Endothelial cell of umbilical vein (primary cell): Measurements from ENCODE around the gene KLHL26. TPM values are rescaled to one million over a fixed set of nuclear protein-coding genes. Genes with fewer than 3 reads are reported as not detected.

Experiments
- BruUV-seq: library from RNA; stranded (reverse); fragments of 400-500 nt; replicated peaks from 2 replicates; lab custom pipeline; 2021; lab: Mats Ljungman, UMichigan
- CTCF ChIA-PET: fragments of 300-600, 350-600 bp; sonication (Branson Sonifier 250); formaldehyde crosslinking; loops from one replicate; lab custom pipeline; 2021; ENCODE audit warnings: antibody characterized with exemption, inconsistent platforms; lab: Charles Lee
- POLR2A ChIA-PET: fragments of 300-600, 350-600 bp; sonication (Branson Sonifier 250); formaldehyde crosslinking; loops from one replicate; lab custom pipeline; 2021; ENCODE audit warnings: antibody characterized with exemption, inconsistent platforms; lab: Charles Lee
- DNase-seq: peaks from one replicate; pipeline ENCODE4 v3.0.0-alpha.2; 2011; ENCODE audit warnings: low read depth, low spot score
- FAIRE-seq: peaks from 2 replicates; lab custom pipeline; 2011; peaks lifted over from hg19 to GRCh38; lab: Jason Lieb, UNC
- H2AFZ ChIP-seq: 2 replicates; pipeline ENCODE4 v1.6.0; 2012; ENCODE audit warnings: low read depth, low read length, control low read depth, inconsistent platforms
- H3K27ac ChIP-seq: 2 replicates; pipeline ENCODE4 v1.5.1; 2011; ENCODE audit warnings: low read depth, mild to moderate bottlenecking, control low read depth, low read length, moderate library complexity; ENCODE audit not compliant: insufficient read depth
- H3K27me3 ChIP-seq, 2 experiments: 2 replicates each; pipeline versions ENCODE4 v1.6.0 to v1.6.1; 2011; ENCODE audit warnings: low read length in 2 of 2, mixed read lengths in 1 of 2; ENCODE audit not compliant: control insufficient read depth in 2 of 2, insufficient read depth in 2 of 2
- H3K36me3 ChIP-seq, 2 experiments: 2 replicates in 1 of 2; 3 replicates in 1 of 2; pipeline ENCODE4 v1.5.1; 2011; ENCODE audit warnings: low read length in 2 of 2, mild to moderate bottlenecking in 1 of 2, moderate library complexity in 1 of 2; ENCODE audit not compliant: control insufficient read depth in 2 of 2, insufficient read depth in 2 of 2; ENCODE audit errors: extremely low read depth in 1 of 2
- H3K4me1 ChIP-seq: 3 replicates; pipeline ENCODE4 v1.5.1; 2011; ENCODE audit warnings: mild to moderate bottlenecking, low read length; ENCODE audit not compliant: control insufficient read depth, insufficient read depth; ENCODE audit errors: extremely low read depth
- H3K4me2 ChIP-seq: 2 replicates; pipeline ENCODE4 v1.6.1; 2011; ENCODE audit warnings: low read length, control low read depth, mixed read lengths; ENCODE audit not compliant: insufficient read depth
- H3K4me3 ChIP-seq, 3 experiments: fragments of 200-600 bp in 1 of 3; sonication (generic), shearing (Covaris generic) in 1 of 3; replicated peaks in 1 of 3; 2 replicates each; pipeline ENCODE4 v1.5.1; 2011 to 2016; ENCODE audit warnings: control low read depth in 3 of 3, low read length in 3 of 3, mild to moderate bottlenecking in 2 of 3, inconsistent platforms in 1 of 3, low read depth in 1 of 3, moderate library complexity in 1 of 3; ENCODE audit not compliant: insufficient read depth in 1 of 3
- H3K79me2 ChIP-seq: 2 replicates; pipeline ENCODE4 v1.6.0; 2012; ENCODE audit warnings: low read length, inconsistent platforms; ENCODE audit not compliant: control insufficient read depth, insufficient read depth
- H3K9ac ChIP-seq: replicated peaks from 2 replicates; pipeline ENCODE3; 2011; ENCODE audit warnings: low read length, control low read depth; ENCODE audit not compliant: insufficient read depth; ENCODE audit errors: extremely low read depth
- H3K9me1 ChIP-seq: replicated peaks from 3 replicates; pipeline ENCODE4 v1.6.0; 2011; ENCODE audit warnings: mild to moderate bottlenecking, low read length; ENCODE audit not compliant: control insufficient read depth, insufficient read depth; ENCODE audit errors: extremely low read depth
- H3K9me3 ChIP-seq: replicated peaks from 2 replicates; pipeline ENCODE4 v1.5.1; 2012; ENCODE audit warnings: low read length, inconsistent platforms; ENCODE audit not compliant: control insufficient read depth, insufficient read depth
- H4K20me1 ChIP-seq: replicated peaks from 2 replicates; pipeline ENCODE3; 2011; ENCODE audit warnings: mild to moderate bottlenecking, low read length; ENCODE audit not compliant: control insufficient read depth, insufficient read depth; ENCODE audit errors: extremely low read depth
- EZH2 ChIP-seq: IDR thresholded peaks from 2 replicates; pipeline ENCODE4 v1.6.1; 2012; ENCODE audit warnings: borderline replicate concordance, low read depth, mild to moderate bottlenecking, moderate library complexity, low read length, inconsistent platforms; ENCODE audit not compliant: severe bottlenecking
- FOS ChIP-seq: IDR thresholded peaks from 2 replicates; pipeline ENCODE4 v1.6.1; 2011; ENCODE audit warnings: mild to moderate bottlenecking, low read length, moderate library complexity, borderline replicate concordance; ENCODE audit not compliant: insufficient read depth
- GATA2 ChIP-seq: IDR thresholded peaks from 2 replicates; pipeline ENCODE4 v1.7.0; 2011; ENCODE audit warnings: low read depth, mild to moderate bottlenecking, moderate library complexity, mixed read lengths, low read length; ENCODE audit not compliant: insufficient read length, insufficient read depth
- JUN ChIP-seq: IDR thresholded peaks from 2 replicates; pipeline ENCODE4 v1.6.1; 2011; ENCODE audit warnings: borderline replicate concordance, low read depth; ENCODE audit not compliant: insufficient read length, insufficient read depth
- MAX ChIP-seq: IDR thresholded peaks from 2 replicates; pipeline ENCODE4 v1.6.1; 2011; ENCODE audit not compliant: insufficient read depth, insufficient read length
- MYC ChIP-seq: IDR thresholded peaks from one replicate; pipeline ENCODE4 v1.6.1; 2011; ENCODE audit warnings: mild to moderate bottlenecking, low read depth, low read length
- POLR2A ChIP-seq: IDR thresholded peaks from 2 replicates; pipeline ENCODE4 v1.6.1; 2012; ENCODE audit warnings: low read depth, mild to moderate bottlenecking, control low read depth, low read length
- POLR2AphosphoS5 ChIP-seq: IDR thresholded peaks from 2 replicates; pipeline ENCODE4 v1.6.1; 2012; ENCODE audit warnings: low read depth, mild to moderate bottlenecking, control low read depth, low read length, moderate library complexity; ENCODE audit not compliant: insufficient read depth
- dilution Hi-C: fragments of 300-500 bp; cut with MboI; formaldehyde crosslinking; loops from one replicate; pipeline ENCODE4 v1.15.0; 2019; ENCODE audit warnings: low sequenced_read_pairs; ENCODE audit not compliant: extremely low pct_ligation_motif_present
- intact Hi-C: fragments of 100-400 bp; cut with micrococcal nuclease; formaldehyde crosslinking; loops from one replicate; pipeline ENCODE4 v1.10.0; 2022
- polyA plus RNA-seq, 4 experiments: library from polyadenylated mRNA; depleted of rRNA in 3 of 4; stranded (reverse) in 3 of 4; unstranded in 1 of 4; fragments of >200 nt; gene quantifications; 2 replicates each; pipeline versions ENCODE4 v1.2.1 to v1.2.3, GENCODE V29; 2011 to 2012; ENCODE audit warnings: missing spikeins in 1 of 4
- total RNA-seq: library from RNA; stranded (reverse); gene quantifications from 2 replicates; pipeline ENCODE4 v1.2.3, GENCODE V29; 2021
- TF ChIP-seq, protein P1 (sequence below), 2 donors: IDR thresholded peaks; 1 replicate in 1 of 2; 2 replicates in 1 of 2; pipeline ENCODE4 v1.5.1; 2011; ENCODE audit warnings: low read length in 2 of 2, mild to moderate bottlenecking in 2 of 2, moderate library complexity in 2 of 2, control low read depth in 1 of 2, inconsistent platforms in 1 of 2, low read depth in 1 of 2; ENCODE audit not compliant: insufficient read depth in 1 of 2; ENCODE audit errors: extremely low read depth in 1 of 2

KLHL26 gene
- total and polyA plus RNA-seq, 2 donors (not counting 3 experiments of a cell fraction or from before 2014, with no cell fraction given) = 2.4 to 6.2 TPM

DNA sequence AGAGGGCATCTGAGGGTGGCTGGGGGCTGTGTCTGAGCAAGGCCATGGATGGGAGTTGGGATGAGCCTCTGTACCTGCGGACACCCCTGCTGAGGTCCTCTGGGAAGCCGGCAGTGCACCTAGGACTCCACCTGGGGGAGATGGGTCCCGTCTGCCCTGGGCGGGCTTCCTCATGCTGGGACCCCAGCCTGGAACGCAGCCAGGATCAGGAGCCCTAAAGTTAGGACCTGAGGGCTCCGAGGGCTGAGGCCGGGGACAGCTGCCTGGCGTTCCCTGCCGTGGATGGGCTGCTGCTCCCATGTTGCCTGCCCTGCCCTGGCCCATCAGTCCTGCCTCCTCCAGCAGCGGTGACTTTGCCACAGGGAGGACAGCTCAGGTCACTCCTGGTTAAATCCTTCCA is 72.7 kb downstream of the KLHL26 start:
- Histone ChIP-seq H3K27me3 (no peaks in the 10 kb centered on the region), H3K36me3 (no peaks in the 10 kb centered on the region), H3K4me3 (no peak overlapping the region), H3K9me1 (no peaks in the 10 kb centered on the region), H3K4me2 (no peak overlapping the region), H3K9me3 (no peaks in the 10 kb centered on the region), H3K79me2 (no peaks in the 10 kb centered on the region), H4K20me1 (no peaks in the 10 kb centered on the region), H3K9ac (no peak overlapping the region), H3K4me1 (peaks cover 2% of the 10 kb centered on the region), H3K27ac (no peak overlapping the region), H2AFZ (no peak overlapping the region)
- BruUV-seq = no TSS peak
- TF ChIP-seq MAX (no peak), POLR2AphosphoS5 (no peak), POLR2A (no peak), EZH2 (no peak)
- TF ChIP-seq, protein P1, sequence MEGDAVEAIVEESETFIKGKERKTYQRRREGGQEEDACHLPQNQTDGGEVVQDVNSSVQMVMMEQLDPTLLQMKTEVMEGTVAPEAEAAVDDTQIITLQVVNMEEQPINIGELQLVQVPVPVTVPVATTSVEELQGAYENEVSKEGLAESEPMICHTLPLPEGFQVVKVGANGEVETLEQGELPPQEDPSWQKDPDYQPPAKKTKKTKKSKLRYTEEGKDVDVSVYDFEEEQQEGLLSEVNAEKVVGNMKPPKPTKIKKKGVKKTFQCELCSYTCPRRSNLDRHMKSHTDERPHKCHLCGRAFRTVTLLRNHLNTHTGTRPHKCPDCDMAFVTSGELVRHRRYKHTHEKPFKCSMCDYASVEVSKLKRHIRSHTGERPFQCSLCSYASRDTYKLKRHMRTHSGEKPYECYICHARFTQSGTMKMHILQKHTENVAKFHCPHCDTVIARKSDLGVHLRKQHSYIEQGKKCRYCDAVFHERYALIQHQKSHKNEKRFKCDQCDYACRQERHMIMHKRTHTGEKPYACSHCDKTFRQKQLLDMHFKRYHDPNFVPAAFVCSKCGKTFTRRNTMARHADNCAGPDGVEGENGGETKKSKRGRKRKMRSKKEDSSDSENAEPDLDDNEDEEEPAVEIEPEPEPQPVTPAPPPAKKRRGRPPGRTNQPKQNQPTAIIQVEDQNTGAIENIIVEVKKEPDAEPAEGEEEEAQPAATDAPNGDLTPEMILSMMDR (IDR thresholded peaks at IDR 0.05; ENCODE audit: extremely low read depth in 1 of 2, insufficient read depth in 1 of 2, low read depth in 1 of 2, low read length in 2 of 2) = no peak
- CTCF ChIA-PET = interaction anchor here (1.5 kb wide), 1 partner anchor 120 kb away, joined by 3 read pairs; no protein-coding TSS in a partner anchor
- dilution Hi-C loops = no loop called here
- no peak for FAIRE-seq
- intact Hi-C loops = no loop called here
- POLR2A ChIA-PET = no interaction called here
- DNase-seq = no peak

GRCh38 chr19:18710186-18710585 is 73.4 kb downstream of the KLHL26 start:
- dilution Hi-C loops (no loop called here), intact Hi-C loops (no loop called here)
- CTCF ChIA-PET = interaction anchor here (1.5 kb wide), 1 partner anchor 121 kb away, joined by 3 read pairs; no protein-coding TSS in a partner anchor
- Histone ChIP-seq H3K79me2 (no peaks in the 10 kb centered on the region), H3K4me1 (peaks cover 2% of the 10 kb centered on the region), H3K4me3 (no peak overlapping the region), H3K9ac (no peak overlapping the region), H3K36me3 (no peaks in the 10 kb centered on the region), H3K9me1 (no peaks in the 10 kb centered on the region), H3K27ac (no peak overlapping the region), H3K4me2 (no peak overlapping the region), H3K27me3 (no peaks in the 10 kb centered on the region), H4K20me1 (no peaks in the 10 kb centered on the region), H2AFZ (no peak overlapping the region), H3K9me3 (no peaks in the 10 kb centered on the region)
- FAIRE-seq = no peak
- BruUV-seq = no TSS peak
- no peak for DNase-seq
- POLR2A ChIA-PET = no interaction called here
- TF ChIP-seq GATA2 = no peak
- TF ChIP-seq, protein P1 (IDR thresholded peaks at IDR 0.05; ENCODE audit: extremely low read depth in 1 of 2, insufficient read depth in 1 of 2, low read depth in 1 of 2, low read length in 2 of 2) = no peak
- no peak for TF ChIP-seq POLR2AphosphoS5
- TF ChIP-seq MYC = no peak
- no peak for TF ChIP-seq EZH2
- TF ChIP-seq FOS = no peak
- no peak for TF ChIP-seq JUN
- no peak for TF ChIP-seq MAX
- no peak for TF ChIP-seq POLR2A
